ENCODE results near the gene MBD3.
"Not testable (repeated sequence)": the region's sequence is repeated elsewhere in the genome, so short reads cannot be mapped to it uniquely, and the experiment has no call there.

Gene MBD3

DNA sequence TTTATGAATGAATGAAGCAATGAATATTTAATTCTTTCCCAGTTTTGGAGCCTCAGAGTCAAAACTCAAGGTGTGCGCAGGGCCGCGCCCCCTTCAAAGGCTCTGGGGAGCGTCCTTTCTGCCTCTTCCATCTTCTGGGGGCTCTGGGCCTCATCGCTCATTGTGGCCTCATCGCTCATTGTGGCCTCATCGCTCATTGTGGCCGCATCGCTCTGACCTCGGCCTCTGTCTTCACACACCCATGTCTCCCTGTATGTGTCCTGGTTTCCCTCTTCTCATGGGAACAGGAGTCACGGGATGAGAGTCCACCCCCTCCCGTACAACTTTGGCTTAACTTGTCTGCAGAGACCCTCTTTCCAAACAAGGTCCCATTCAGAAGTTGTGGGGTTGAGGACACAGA is 21.3 kb downstream of the MBD3 start:
- no peak for DNase-seq (ENCODE audit: low read depth)

DNA sequence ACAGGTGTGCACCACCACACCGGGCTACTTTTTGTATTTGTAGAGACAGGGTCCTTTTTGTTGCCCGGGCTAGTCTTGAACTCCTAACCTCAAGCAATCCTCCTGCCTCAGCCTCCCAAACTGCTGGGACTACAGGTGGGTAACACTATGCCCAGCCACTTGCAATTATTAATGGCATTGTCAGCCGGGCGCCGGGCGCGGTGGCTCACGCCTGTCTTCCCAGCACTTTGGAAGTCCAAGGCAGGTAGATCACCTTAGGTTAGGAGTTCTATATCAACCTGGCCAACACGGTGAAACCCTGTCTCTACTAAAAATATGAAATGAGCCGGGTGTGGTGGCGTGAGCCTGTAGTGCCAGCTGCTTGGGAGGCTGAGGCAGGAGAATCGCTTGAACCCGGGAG is 21.8 kb downstream of the MBD3 start:
- DNase-seq (ENCODE audit: low read depth) = no peak

GRCh38 chr19:1569997-1570396 is 22.7 kb downstream of the MBD3 start:
- DNase-seq (ENCODE audit: low read depth) = no peak

GRCh38 chr19:1568320-1569019 is 24.2 kb downstream of the MBD3 start, which contains the start of gene MEX3D:
MEX3D (minus strand) TSS chr19:1568325; CDS start chr19:1568058, 267 bp downstream.
- no peak for DNase-seq (ENCODE audit: low read depth)

DNA sequence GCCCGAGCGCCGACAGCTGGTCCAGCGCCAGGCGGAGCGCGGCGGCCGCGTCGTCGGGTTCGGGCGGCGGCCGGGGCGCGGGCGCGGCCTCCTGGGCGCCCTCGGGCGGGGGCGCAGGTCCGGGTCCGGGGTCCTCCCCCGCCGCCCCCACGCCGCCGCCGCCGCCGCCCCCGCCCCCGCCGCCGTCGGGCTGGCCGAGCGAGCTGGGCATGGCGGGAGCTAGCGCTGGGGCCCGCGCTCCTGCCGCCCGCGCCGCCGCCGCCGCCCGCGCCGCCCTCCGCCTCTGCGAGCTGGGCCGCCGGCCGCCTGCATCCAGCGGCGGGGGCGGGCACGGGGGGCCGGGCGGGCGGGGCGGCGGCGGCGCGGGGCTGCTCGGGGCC is 24.8 kb downstream of the MBD3 start:
- DNase-seq (ENCODE audit: low read depth) = no peak

GRCh38 chr19:1567116-1567847 is 25.4 kb downstream of the MBD3 start:
- DNase-seq (ENCODE audit: low read depth) = no peak

- DNase-seq (ENCODE audit: low read depth) = peak; percentile 35
These were observed 26.1 kb downstream of the MBD3 start for GRCh38 chr19:1566392-1567115.

GRCh38 chr19:1563251-1563650 is 29.4 kb downstream of the MBD3 start:
- DNase-seq (ENCODE audit: low read depth) = no peak

GRCh38 chr19:1561236-1561842 is 31.3 kb downstream of the MBD3 start:
- DNase-seq (ENCODE audit: low read depth) = no peak

- no peak for DNase-seq (ENCODE audit: low read depth)
These were observed 32.3 kb downstream of the MBD3 start for GRCh38 chr19:1560286-1560882.

DNA sequence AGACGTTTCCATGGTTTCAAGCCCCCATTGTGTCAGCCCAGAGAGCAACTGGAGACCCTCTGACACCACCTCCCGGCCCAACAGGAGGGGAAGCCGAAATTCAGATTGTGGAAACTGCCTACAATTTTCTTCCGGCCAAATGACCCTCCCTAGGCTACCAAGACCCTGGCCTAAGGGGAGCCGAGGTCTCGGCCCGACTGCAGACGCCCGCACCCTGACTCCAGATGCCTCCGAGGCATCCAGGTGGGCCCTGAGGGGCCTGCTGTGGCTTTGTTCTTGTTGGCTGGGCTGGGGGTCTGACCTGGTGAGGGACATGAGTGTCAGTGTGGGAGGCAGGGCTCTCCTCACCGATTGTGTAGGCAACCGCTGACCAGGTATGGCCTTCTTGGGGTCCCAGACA is 34.1 kb downstream of the MBD3 start:
- no peak for DNase-seq (ENCODE audit: low read depth)

- DNase-seq (ENCODE audit: low read depth) = no peak
These were observed 36.1 kb downstream of the MBD3 start for GRCh38 chr19:1556390-1557070.

GRCh38 chr19:1555487-1556389 is 36.9 kb downstream of the MBD3 start:
- no peak for DNase-seq (ENCODE audit: low read depth)

- no peak for DNase-seq (ENCODE audit: low read depth)
These were observed 37.7 kb downstream of the MBD3 start for GRCh38 chr19:1554968-1555367.

DNA sequence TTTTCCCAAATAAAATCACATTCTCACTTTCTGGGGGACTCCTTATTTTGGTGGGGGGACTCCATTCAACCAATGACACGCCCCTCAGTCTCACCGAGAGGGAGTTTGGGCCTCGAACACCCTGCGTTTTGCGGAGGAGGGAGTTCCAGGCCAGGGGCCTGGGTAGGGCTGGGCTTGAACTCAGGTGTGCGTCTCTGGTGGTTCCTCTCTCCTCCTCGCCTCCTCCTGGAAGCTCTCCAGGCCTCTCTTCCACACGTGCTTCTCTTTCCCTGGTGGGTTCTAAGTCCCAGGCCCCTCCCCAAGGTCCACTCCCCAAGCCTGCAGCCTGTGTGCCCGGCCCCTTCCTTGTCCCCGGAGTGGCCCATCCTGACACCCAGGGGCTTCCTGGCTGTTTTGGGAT is 39.2 kb downstream of the MBD3 start:
- no peak for DNase-seq (ENCODE audit: low read depth)

GRCh38 chr19:1551068-1552040 is 41.3 kb downstream of the MBD3 start:
- no peak for DNase-seq (ENCODE audit: low read depth)

DNA sequence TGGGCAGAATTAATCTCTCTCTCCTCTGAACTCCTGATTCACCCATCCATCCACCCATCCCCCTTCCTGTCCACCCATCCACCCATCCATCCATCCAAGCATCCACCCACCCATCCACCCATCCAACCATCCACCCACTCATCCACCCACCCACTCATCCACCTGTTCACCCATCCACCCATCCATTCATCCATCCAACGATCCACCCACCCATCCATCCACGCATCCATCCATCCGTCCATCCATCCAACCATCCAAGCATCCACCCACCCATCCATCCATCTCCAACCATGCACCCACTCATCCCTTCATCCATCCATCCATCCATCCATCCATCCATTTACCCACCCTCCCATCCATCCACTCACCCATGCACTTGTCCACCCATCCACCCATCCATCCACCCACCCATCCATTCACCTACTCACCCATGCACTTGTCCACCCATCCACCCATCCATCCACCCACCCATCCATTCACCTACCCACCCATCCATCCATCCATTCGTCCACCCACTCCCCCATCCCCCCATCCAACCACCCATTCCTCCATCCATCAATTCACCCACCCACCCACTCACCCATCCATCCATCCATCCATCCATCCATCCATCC is 43.2 kb downstream of the MBD3 start:
- DNase-seq (ENCODE audit: low read depth) = no peak

- no peak for DNase-seq (ENCODE audit: low read depth)
These were observed 52.2 kb downstream of the MBD3 start for GRCh38 chr19:1540365-1540925.

GRCh38 chr19:1539749-1540148 is 52.9 kb downstream of the MBD3 start:
- DNase-seq (ENCODE audit: low read depth) = not testable (repeated sequence)
